Ishikawa (cell line): ENCODE measurements around the gene AMZ2.

Source experiments
- CEBPB ChIP-seq: IDR thresholded peaks from 2 replicates; pipeline ENCODE4 v1.6.1; 2012
- CREB1 ChIP-seq: IDR thresholded peaks from 2 replicates; pipeline ENCODE4 v1.6.1; 2012; ENCODE audit warnings: low read depth
- EGR1 ChIP-seq: IDR thresholded peaks from 2 replicates; pipeline ENCODE4 v1.6.1; 2012
- EP300 ChIP-seq: IDR thresholded peaks from 2 replicates; pipeline ENCODE4 v1.6.1; 2012; ENCODE audit warnings: borderline replicate concordance
- FOXM1 ChIP-seq: IDR thresholded peaks from 2 replicates; pipeline ENCODE4 v1.6.1; 2012; ENCODE audit warnings: low read depth, borderline replicate concordance
- MAX ChIP-seq: IDR thresholded peaks from 2 replicates; pipeline ENCODE4 v1.6.1; 2012
- NFIC ChIP-seq: IDR thresholded peaks from 2 replicates; pipeline ENCODE4 v1.6.1; 2012
- RAD21 ChIP-seq: IDR thresholded peaks from 2 replicates; pipeline ENCODE4 v1.6.1; 2012; ENCODE audit warnings: low read depth
- TAF1 ChIP-seq: IDR thresholded peaks from 2 replicates; pipeline ENCODE4 v1.6.1; 2012; ENCODE audit warnings: low read depth, mild to moderate bottlenecking
- TCF12 ChIP-seq: IDR thresholded peaks from 2 replicates; pipeline ENCODE4 v1.6.1; 2012; ENCODE audit warnings: low read depth
- TEAD4 ChIP-seq: IDR thresholded peaks from 2 replicates; pipeline ENCODE4 v1.6.1; 2012
- YY1 ChIP-seq: IDR thresholded peaks from 2 replicates; pipeline ENCODE4 v1.6.1; 2012; ENCODE audit warnings: low read depth
- ZBTB7A ChIP-seq: IDR thresholded peaks from 2 replicates; pipeline ENCODE4 v1.6.1; 2012; ENCODE audit warnings: low read depth
- TF ChIP-seq, protein P1 (sequence below): IDR thresholded peaks from 2 replicates; pipeline ENCODE4 v1.6.1; 2012; ENCODE audit warnings: low read depth, mild to moderate bottlenecking
- TF ChIP-seq, protein P2 (sequence below): IDR thresholded peaks from 2 replicates; pipeline ENCODE4 v1.6.1; 2012

The AMZ2 gene

GRCh38 chr17:68297195-68297594, 49.4 kb downstream of the AMZ2 start:
- TF ChIP-seq ZBTB7A (no peak), TAF1 (no peak), YY1 (no peak), FOXM1 (no peak), EP300 (no peak), TCF12 (no peak), MAX (no peak), CREB1 (no peak), NFIC (no peak), EGR1 (no peak), RAD21 (no peak), TEAD4 (no peak), CEBPB (no peak)
- TF ChIP-seq, protein P1, sequence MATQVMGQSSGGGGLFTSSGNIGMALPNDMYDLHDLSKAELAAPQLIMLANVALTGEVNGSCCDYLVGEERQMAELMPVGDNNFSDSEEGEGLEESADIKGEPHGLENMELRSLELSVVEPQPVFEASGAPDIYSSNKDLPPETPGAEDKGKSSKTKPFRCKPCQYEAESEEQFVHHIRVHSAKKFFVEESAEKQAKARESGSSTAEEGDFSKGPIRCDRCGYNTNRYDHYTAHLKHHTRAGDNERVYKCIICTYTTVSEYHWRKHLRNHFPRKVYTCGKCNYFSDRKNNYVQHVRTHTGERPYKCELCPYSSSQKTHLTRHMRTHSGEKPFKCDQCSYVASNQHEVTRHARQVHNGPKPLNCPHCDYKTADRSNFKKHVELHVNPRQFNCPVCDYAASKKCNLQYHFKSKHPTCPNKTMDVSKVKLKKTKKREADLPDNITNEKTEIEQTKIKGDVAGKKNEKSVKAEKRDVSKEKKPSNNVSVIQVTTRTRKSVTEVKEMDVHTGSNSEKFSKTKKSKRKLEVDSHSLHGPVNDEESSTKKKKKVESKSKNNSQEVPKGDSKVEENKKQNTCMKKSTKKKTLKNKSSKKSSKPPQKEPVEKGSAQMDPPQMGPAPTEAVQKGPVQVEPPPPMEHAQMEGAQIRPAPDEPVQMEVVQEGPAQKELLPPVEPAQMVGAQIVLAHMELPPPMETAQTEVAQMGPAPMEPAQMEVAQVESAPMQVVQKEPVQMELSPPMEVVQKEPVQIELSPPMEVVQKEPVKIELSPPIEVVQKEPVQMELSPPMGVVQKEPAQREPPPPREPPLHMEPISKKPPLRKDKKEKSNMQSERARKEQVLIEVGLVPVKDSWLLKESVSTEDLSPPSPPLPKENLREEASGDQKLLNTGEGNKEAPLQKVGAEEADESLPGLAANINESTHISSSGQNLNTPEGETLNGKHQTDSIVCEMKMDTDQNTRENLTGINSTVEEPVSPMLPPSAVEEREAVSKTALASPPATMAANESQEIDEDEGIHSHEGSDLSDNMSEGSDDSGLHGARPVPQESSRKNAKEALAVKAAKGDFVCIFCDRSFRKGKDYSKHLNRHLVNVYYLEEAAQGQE: no peak
- TF ChIP-seq, protein P2, sequence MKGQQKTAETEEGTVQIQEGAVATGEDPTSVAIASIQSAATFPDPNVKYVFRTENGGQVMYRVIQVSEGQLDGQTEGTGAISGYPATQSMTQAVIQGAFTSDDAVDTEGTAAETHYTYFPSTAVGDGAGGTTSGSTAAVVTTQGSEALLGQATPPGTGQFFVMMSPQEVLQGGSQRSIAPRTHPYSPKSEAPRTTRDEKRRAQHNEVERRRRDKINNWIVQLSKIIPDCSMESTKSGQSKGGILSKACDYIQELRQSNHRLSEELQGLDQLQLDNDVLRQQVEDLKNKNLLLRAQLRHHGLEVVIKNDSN: no peak

- TF ChIP-seq FOXM1 (no peak), CEBPB (no peak)
Measured at GRCh38 chr17:68298601-68299000, 50.8 kb downstream of the AMZ2 start.

GRCh38 chr17:68299817-68300216, 52.0 kb downstream of the AMZ2 start:
- no peak for TF ChIP-seq EP300
- no peak for TF ChIP-seq FOXM1
- TF ChIP-seq YY1: no peak
- TF ChIP-seq, protein P1: no peak
- TF ChIP-seq RAD21: no peak
- no peak for TF ChIP-seq TEAD4
- no peak for TF ChIP-seq MAX
- no peak for TF ChIP-seq TCF12
- TF ChIP-seq TAF1: no peak
- no peak for TF ChIP-seq NFIC
- TF ChIP-seq, protein P2: no peak
- no peak for TF ChIP-seq EGR1
- TF ChIP-seq CREB1: no peak
- no peak for TF ChIP-seq ZBTB7A
- TF ChIP-seq CEBPB: no peak

GRCh38 chr17:68301438-68301959, 53.7 kb downstream of the AMZ2 start:
- no peak for TF ChIP-seq TCF12
- TF ChIP-seq, protein P2: no peak
- no peak for TF ChIP-seq RAD21
- TF ChIP-seq CEBPB: no peak
- TF ChIP-seq CREB1: no peak
- TF ChIP-seq EGR1: no peak
- TF ChIP-seq NFIC: no peak
- TF ChIP-seq FOXM1: no peak
- TF ChIP-seq, protein P1: no peak
- TF ChIP-seq TEAD4: no peak
- TF ChIP-seq EP300: no peak
- TF ChIP-seq MAX: no peak
